GM19468 (cell line): ENCODE results near the gene SIX5.

Experiments
- ATAC-seq: cut with Tn5 transposase; IDR thresholded peaks from one replicate; pipeline ENCODE4 v1.9.1; 2021; ENCODE audit warnings: mild to moderate bottlenecking, moderate library complexity, moderate number of reproducible peaks; ENCODE audit not compliant: unreplicated experiment; ENCODE audit errors: extremely low read depth

SIX5 gene

DNA sequence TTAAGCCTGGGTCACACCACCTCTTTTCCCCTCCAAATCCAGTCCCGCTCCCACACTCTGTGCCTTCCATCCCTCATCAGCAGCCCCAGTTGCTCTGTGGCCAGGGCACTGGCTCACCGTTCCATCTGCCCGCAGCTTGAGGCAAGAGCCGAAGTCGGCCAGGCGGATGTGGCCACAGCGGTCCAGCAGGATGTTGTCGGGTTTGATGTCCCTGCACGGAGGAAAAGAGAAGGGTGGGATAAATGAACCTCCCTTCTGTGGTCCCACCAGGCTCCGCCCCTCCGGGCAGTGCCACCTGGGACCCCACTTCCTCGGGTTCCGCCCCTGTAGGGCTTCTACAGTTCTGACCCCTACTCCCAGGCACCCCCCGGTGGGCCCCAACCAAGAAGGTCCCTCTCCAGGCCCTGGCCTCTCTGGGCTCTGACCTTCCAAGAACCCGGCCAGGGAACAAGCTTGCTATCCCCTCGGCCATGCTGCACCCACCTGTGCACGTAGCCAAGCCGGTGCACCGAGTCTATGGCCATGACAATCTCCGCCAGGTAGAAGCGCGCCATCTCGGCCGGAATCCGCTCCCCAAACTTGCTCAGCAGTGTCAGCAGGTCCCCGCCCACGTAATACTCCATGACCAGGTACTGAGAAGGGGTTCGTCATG is 9.1 kb upstream of the SIX5 start:
- ATAC-seq = no peak

DNA sequence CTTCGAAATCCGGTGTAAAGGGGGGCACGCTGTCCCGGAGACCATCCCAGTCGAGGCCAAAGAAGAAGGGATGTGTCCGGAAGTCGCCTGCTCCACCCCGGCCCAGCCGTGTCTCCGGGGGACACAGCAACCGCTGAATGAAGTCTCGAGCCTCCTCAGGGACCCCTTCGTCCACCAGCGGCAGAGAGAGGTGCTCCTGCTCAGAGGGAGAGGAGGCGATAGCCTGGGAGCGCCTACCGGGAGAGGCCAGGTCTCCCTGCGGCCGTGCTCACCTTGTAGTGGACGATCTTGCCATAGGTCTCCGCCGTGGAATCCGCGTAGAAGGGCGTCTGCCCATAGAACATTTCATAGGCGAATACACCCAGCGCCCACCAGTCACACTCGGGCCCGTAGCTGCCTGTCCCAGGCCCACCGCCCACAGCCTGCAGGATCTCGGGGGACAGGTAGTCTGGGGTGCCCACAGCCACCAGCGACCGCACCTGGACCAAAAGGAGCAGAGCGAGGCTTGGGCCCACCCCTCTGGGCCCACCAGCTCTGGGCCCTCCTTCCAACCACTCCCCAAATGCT is 8.4 kb upstream of the SIX5 start:
- no peak for ATAC-seq

DNA sequence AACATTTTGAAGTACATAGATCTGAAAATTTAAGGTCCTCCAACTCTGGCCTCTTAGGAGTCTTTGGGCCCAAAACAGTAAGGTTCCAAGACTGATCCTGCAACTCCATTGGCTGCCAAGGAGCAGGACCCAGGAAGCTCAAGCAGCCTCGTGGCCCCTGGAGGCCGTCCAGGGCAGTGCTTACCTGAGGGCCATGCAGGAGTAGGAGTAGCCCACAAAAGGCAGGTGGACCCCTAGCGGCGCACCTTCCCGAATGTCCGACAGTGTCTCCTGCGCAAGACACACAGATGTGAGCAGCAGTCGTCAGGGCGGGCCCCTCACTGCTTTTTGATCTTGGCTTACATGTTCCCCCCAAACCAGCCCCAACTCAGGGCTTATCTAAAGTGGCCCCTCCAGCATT is 5.7 kb upstream of the SIX5 start:
- no peak for ATAC-seq

DNA sequence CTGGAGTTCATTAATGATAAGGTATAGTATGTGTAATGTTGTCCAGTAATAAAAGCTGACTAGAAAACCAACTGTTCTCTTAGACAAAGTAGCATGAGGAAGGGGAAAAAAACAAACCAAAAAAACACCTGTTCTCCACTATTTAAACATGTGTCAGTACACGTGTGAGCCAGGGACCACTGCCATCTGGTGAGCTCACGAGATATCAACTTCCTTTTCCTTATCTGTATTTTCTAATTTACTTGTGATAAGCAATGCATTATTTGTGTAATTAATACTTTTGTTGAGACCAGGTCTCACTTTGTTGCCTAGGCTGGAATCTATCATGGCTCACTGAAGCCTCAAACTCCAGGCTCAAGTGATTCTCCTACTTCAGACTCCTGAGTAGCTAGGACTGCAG is 4.3 kb upstream of the SIX5 start:
- ATAC-seq = no peak

DNA sequence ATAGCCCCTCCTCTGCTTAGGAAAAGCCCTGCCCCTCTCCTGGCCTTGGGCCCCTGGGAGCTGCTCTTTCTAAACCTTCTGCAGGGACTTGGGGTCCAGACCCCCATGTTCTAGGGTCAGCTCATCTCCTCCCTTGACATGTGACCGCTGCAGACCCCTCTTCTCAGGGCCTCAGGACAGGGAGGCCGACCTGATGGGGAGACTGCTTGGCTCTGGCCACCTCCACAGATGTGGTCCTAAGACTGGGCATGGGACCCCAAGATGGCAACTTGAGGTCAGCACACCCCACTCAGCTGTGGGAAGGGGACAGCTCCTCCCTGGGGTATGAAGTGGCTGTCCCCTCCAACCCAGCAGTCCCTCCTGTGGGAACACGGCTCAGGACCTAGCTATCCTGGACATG is 3.9 kb upstream of the SIX5 start:
- no peak for ATAC-seq

DNA sequence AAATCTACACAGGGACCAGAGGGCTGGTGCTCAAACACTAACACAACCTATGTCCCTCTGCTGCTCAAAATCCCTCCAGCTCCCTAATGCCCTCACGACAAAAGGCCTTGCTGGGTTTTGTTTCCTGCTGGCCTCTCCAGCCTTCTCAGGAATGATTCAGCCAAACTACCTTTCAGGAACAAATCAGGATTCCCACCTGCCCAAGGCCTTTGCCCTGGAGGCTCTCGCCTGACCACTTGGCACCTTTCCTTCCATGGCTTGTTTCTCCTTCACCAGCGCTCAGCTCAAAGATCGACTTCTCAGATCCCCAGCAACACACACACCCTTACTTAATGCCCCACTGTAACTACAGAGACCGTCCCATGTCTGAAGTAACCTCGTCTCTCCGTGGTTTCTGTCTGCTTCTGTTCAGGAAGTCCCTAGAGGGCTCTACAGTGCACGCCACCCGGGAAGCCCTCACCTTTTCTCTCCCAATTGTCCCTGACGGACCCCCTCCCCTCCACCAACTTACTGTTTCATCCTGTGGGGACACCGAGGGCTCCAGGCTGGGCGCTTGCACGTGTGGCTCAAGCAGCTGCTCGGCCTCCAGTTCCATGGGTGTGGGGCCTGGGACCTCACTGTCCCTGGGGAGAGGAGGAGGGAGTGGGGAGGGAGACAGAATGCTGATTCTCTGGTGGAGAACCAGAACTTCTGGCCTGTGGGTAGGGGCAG is 3.2 kb upstream of the SIX5 start:
- no peak for ATAC-seq

DNA sequence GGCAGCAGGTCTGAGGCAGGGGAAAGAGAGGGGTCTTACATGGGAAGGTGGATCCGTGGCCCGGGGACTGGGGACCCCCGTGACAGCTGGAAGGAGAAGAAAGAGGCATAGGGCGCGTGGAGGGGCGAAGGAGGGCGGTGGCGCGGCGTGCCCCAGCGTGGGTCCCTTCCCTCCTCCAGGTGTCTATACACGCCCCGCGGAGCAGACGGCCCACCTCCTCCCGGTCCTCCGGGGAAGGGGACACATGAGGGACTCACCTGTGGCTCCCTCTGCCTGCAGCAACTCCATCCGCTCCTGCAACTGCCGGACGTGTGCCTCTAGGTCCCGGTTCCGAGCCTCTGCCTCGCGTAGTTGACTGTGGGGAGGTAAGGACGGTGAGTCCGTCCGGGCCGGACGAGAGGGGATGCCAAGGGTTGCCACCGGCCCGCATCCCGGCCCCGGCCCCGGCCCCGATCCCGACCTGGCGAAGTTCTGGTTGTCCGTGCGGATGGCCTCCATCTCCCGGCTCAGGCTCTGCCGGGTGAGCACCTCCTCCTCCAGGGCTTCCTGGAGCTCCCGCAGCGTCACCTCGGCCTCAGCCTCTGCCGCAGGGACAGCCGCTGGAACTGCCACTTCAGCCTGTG is 2.4 kb upstream of the SIX5 start:
- no peak for ATAC-seq

DNA sequence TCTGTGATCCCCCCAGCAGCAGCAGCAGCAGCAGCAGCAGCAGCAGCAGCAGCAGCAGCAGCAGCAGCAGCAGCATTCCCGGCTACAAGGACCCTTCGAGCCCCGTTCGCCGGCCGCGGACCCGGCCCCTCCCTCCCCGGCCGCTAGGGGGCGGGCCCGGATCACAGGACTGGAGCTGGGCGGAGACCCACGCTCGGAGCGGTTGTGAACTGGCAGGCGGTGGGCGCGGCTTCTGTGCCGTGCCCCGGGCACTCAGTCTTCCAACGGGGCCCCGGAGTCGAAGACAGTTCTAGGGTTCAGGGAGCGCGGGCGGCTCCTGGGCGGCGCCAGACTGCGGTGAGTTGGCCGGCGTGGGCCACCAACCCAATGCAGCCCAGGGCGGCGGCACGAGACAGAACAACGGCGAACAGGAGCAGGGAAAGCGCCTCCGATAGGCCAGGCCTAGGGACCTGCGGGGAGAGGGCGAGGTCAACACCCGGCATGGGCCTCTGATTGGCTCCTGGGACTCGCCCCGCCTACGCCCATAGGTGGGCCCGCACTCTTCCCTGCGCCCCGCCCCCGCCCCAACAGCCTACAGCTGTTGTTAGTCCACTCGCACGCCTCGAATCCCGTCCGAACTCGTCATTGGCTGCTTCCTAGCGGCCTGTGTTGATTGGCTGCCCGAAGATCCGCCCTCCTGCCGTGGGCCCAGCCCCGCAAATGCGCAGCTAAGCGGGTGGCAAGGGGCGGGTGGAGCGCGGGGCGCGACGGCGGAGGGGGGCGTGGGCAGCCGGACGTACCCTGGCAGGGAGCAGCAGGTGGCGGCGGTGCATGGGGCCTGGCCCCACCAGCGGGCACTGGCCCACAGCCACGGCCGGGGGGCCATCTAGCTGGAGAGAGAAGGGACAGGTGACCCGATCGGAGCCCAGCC is 1.4 kb upstream of the SIX5 start:
- ATAC-seq = peak; percentile 33

DNA sequence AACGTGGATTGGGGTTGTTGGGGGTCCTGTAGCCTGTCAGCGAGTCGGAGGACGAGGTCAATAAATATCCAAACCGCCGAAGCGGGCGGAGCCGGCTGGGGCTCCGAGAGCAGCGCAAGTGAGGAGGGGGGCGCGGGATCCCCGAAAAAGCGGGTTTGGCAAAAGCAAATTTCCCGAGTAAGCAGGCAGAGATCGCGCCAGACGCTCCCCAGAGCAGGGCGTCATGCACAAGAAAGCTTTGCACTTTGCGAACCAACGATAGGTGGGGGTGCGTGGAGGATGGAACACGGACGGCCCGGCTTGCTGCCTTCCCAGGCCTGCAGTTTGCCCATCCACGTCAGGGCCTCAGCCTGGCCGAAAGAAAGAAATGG is 754 bp upstream of the SIX5 start:
- ATAC-seq = no peak

DNA sequence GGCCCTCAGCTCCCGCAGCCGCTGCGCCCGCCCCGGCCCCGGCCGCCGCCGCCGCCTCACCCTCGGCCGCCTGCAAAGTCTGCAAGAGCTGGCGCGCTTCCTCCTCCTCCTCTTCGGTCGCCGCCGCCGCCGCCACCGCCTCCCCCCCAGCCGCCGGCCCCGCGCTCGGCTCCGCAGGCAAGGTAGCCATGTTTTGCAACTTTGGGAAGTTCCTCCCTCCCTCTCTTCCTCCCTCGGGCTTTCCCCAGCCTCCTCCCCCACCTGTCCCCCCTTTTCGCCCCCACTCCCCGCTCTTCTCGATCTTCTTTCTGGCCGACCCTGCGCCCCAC is 433 bp downstream of the SIX5 start:
- no peak for ATAC-seq

DNA sequence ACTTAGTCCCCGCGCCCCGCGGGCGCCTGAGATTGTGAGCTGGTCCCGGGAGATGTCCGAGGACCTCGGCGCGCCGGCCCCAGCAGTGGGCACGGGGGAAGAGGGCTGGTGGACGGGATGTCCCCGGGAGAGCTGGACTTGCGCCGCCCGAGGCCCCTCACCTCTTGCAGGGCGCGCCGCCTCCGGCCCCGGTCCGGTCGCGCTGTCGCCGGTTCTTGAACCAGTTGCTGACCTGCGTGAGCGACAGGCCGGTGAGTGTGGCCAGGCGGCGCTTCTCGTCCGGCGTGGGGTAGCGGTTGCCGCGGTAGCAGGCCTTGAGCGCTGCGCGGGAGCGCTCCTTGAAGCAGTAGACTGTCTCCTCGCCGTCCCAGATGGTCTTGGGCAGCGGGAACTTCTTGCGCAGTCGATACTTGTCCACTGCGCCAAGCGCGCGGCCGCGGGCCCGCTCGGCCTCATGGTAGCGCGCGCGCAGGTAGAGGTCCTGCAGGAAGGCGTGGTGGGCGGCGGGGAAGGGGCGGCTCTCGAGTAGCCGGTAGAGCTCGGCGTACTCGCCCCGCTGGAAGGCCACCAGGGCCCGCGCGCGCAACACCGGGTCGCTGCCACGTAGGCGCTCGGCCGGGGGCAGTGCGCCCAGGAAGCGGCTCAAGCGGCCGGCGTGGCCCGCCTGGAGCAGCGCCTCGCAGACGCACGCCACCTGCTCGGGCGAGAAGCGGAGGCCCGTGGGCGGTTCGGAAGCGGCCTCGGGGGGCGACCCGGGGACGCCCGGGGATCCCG is 984 bp downstream of the SIX5 start:
- no peak for ATAC-seq

DNA sequence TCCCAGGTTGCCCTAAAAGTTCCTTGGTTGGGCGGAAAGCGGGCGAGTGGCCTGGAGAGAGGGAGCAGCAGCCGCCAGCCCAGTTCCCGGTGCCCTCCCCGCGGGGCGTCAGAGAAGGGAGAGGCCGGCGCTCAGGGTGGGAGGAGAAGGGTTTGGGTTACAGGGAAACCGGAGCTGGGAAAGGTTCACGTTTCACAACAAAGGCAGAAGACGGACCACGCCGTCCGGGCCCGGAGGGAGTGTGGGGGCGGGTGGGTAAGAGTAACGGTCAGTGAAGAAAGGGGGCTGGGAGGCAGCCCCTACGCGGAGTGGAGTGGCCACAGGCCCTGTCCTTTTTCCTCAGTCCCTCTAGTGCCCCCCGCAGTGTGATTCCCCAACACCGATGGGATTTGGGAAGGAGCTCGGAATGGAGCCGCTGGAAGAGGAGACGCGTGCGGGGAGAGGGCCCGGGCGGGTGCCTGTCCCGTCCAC is 1.6 kb downstream of the SIX5 start:
- ATAC-seq = no peak

DNA sequence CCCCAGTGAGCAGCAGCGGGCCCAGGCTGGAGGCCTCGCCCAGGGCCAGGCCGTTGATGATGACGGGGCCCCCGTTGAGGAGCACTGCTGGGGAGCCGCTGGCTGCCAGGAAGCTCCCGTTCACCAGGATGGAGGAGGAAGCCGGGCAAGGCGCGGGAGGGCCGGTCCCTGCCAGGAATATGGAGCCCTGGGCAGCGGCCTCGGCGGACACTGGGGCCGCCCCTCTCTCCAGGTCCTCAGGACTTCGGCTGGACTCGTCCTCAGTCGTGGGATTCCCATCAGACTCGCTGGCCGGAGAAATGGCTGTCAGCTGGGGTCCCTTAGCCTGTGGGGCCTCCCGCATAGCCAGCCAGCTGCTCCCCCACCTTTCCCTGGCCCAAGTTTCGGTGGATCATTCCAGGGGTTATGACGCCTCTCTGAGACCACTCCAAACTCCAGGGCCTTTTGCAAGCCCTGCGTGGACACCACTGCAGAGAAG is 2.1 kb downstream of the SIX5 start:
- ATAC-seq = no peak

DNA sequence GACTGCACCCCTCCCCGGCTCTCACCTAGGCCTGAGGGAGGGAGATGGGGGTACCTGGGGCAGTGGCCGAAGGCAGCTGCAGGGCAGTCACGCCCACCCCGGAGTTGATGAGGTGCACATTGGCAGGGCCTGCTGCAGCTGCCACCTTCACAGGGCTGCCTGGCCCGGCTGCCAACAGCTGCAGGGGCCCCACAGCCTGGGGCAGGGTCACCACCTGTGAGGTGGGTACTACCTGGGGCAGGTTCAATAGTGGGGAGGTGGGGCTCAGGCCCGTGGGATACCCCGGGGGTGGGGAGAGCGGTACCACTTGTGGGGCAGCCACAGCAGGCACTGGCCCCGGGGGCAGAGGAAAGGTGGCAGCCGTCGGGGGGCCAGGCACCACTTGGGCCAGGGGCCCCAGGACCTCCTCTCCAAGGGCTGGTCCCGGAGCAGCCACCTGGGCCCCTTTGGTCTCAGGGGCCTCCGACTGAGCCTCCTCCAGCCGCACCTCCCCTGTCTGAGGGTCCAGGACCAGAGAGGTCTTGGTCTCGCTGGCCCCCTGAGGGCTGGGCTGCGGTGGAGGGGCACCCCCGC is 2.7 kb downstream of the SIX5 start:
- no peak for ATAC-seq

DNA sequence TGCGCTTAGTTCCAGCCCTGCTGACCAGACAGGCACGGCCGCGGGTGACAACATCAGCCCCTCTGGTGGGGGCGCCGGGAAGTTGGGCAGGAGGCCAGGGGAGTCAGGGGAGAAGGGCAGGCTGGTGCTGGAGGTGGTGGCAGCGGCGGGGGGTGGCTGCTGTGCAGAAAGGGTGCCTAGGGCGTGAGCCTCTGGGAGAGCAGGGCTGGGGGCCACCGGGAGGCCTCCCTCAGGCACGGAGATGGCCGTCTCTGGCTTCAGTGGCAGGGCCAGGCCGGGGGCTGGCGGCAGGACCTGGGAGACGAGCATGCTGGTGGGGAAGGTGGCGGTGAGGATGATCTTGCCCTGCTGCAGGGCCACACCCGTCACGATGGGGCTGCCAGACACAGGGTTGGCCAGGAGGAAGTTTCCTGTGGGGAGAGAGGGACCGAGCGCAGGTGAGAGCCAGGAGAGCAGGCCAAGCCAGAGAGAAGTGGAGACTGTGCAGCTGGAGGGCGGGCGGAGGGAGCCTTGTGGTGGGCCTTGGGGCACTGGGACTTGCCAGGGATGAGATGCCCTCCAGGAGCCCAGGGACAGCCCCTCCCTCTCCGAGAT is 3.3 kb downstream of the SIX5 start:
- no peak for ATAC-seq

DNA sequence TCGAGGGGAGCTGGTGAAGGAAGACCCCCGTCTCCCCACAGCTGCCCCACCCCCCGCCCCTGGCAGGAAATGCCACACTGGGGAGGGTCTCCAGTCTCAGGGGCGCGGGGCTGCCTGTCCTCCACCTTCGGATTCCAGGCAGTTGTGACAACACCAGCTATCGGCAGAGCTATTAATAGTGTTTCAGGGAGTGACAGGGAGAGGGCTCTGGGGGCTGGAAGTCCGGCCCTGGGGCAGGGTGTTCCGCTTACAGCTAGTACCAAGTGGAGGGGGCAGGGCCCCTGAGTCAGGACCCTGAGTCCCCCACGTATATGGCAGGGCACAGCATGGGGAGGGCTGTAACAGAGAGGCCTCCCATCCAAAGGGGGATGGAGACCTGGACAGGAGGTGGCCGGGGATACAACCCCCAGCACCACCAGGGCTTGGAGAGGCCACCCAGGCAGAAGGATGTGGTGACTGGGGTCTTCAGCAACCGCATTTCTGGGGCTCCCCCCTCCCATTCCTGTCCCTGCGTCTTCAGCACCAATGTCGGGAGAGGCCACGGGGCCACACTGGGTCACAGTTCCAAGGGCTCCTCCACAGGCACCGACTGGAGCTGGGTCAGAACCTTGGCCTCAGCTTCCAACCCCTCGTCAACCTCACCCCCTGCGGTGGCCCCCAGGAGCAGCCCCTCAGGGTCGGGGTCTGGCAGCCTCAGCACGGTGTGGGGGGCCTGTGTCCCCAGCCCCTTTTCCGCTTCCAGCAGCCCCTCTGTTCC is 3.9 kb downstream of the SIX5 start:
- ATAC-seq = no peak

DNA sequence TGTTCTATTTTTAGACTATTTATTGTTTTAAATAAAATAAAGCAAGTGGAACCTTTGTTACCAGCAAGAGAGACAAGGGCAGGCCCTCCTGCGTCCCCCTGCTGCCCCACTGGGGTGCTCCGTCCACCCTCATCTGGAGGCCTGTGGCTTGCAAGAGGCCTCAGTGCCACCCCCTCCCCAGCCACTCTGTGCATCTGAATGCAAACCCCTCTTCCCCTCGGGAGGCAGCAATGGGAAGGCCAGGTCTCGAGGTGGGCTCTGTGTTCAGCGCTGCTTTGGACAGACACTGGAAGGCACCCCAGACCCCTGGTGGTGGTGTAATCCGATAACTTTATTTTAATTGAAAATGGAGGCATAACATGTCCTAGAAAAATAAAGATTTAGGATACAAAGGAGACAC is 4.6 kb downstream of the SIX5 start:
- ATAC-seq = no peak

DNA sequence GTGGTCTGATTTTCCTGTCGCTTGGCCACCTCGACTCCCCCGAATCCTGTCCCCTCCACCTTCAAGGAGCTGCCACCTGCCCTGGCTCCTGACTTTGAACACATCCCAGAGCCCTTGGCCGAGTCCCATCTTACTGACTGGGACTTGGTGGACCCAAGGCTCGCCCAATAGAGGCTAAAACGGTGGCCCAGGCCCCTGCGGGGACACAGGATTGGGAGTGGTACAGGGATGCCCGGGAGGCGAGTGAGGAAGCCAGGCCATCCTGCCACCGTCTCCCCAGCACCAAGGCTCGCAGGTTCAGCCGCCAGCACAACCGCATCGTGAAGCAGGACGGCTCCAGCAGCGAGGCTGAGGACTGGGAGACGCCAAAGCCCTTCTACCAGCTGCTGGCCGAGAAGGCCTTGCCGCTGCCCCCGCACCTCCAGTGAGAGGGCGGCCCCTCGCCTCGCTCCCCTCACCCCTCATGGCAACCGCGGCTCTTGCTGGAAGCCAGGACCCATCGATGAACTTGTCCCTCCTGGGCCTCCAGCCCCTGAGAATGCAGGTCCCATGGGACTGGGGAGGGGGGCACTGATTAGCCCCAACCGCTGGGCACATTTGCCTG is 5.3 kb downstream of the SIX5 start:
- no peak for ATAC-seq
